NCI-H128 (cell line): Measurements from ENCODE around the gene GPD1L.
"Not testable (repeated sequence)": the region's sequence is repeated elsewhere in the genome, so short reads cannot be mapped to it uniquely, and the experiment has no call there.

ENCODE experiments used
- DNase-seq: peaks from one replicate; lab custom pipeline; 2025; ENCODE audit not compliant: unreplicated experiment; lab: John Stamatoyannopoulos, UW

GPD1L gene

GRCh38 chr3:32180141-32180784 lies 73.8 kb downstream of the GPD1L start:
- DNase-seq, result no peak

GRCh38 chr3:32181365-32181764 lies 74.9 kb downstream of the GPD1L start:
- DNase-seq, result peak; percentile 14

GRCh38 chr3:32181796-32182195 lies 75.4 kb downstream of the GPD1L start:
- no peak for DNase-seq

GRCh38 chr3:32184187-32184730 lies 77.8 kb downstream of the GPD1L start:
- DNase-seq, result no peak

- no peak for DNase-seq
Observed at GRCh38 chr3:32186097-32186496, 79.7 kb downstream of the GPD1L start.

- no peak for DNase-seq
Observed at GRCh38 chr3:32186876-32187275, 80.5 kb downstream of the GPD1L start.

GRCh38 chr3:32189693-32190092 lies 83.3 kb downstream of the GPD1L start:
- DNase-seq, result no peak

GRCh38 chr3:32190556-32190955 lies 84.1 kb downstream of the GPD1L start:
- not testable (repeated sequence) for DNase-seq

GRCh38 chr3:32193101-32193500 lies 86.7 kb downstream of the GPD1L start:
- no peak for DNase-seq

- no peak for DNase-seq
Observed at GRCh38 chr3:32194653-32195052, 88.2 kb downstream of the GPD1L start.

- DNase-seq, result no peak
Observed at GRCh38 chr3:32195995-32196540, 89.6 kb downstream of the GPD1L start.

- no peak for DNase-seq
Observed at GRCh38 chr3:32197991-32198390, 91.6 kb downstream of the GPD1L start.

GRCh38 chr3:32198714-32199113 lies 92.3 kb downstream of the GPD1L start:
- DNase-seq, result no peak

GRCh38 chr3:32200490-32200889 lies 94.1 kb downstream of the GPD1L start:
- DNase-seq, result no peak

GRCh38 chr3:32200992-32201758 lies 94.8 kb downstream of the GPD1L start:
- no peak for DNase-seq

GRCh38 chr3:32202496-32202895 lies 96.1 kb downstream of the GPD1L start:
- no peak for DNase-seq

GRCh38 chr3:32203854-32204253 lies 97.4 kb downstream of the GPD1L start:
- no peak for DNase-seq

- no peak for DNase-seq
Observed at GRCh38 chr3:32208447-32208846, 102.0 kb downstream of the GPD1L start.

- DNase-seq, result no peak
Observed at GRCh38 chr3:32215185-32215584, 108.8 kb downstream of the GPD1L start.

- no peak for DNase-seq
Observed at GRCh38 chr3:32216172-32216783, 109.9 kb downstream of the GPD1L start.

- no peak for DNase-seq
Observed at GRCh38 chr3:32217339-32217738, 110.9 kb downstream of the GPD1L start.
